ENCODE data around the gene ZNF101. TPM values are rescaled to one million over a fixed set of nuclear protein-coding genes. Genes with fewer than 3 reads are reported as not detected.

The ZNF101 gene
- 5.5 and 8.0 TPM in 2 replicates for total RNA-seq

DNA sequence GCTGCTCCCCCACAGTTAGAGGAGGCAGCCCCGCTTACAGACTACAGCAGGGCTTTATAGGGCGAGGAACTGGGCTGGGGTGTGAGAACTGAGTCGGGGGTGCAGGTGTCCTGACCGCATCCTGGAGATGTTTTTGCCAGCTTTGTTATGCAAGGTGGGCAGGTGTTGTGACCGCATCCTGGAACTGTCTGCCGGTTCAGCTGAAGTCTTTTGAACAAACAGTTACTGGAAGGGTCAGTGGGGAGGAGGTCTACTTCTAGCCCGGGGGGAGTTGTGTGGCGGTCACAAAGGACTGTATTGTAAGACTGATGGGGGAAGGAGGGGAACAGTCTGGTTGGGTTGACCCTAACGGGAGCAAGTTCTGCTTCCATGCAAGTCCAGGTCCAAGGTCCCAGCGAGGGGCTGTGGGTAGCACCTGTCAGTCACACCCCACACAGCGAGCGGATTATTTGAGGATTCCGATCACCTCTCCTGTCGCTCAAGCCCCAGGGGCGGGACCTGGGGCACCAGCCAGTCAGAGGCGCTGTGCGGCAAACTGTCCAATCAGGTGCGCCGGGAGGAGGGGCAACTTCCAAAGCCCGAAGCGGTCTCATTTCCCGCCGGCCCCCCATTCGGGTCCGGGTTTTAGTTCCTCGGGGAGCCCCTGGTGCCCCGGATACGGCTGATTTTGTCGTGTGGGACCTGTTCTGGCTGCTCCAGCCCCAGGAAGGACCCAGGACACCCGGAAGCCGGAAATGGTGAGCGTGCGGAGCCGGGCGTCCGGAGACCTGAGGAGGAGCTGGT is at the start of gene ZNF101:
Gene ZNF101 (plus strand): TSS at position 610 of the 783 bp plus-strand sequence. CDS start 125 bp downstream, at position 735.

DNA sequence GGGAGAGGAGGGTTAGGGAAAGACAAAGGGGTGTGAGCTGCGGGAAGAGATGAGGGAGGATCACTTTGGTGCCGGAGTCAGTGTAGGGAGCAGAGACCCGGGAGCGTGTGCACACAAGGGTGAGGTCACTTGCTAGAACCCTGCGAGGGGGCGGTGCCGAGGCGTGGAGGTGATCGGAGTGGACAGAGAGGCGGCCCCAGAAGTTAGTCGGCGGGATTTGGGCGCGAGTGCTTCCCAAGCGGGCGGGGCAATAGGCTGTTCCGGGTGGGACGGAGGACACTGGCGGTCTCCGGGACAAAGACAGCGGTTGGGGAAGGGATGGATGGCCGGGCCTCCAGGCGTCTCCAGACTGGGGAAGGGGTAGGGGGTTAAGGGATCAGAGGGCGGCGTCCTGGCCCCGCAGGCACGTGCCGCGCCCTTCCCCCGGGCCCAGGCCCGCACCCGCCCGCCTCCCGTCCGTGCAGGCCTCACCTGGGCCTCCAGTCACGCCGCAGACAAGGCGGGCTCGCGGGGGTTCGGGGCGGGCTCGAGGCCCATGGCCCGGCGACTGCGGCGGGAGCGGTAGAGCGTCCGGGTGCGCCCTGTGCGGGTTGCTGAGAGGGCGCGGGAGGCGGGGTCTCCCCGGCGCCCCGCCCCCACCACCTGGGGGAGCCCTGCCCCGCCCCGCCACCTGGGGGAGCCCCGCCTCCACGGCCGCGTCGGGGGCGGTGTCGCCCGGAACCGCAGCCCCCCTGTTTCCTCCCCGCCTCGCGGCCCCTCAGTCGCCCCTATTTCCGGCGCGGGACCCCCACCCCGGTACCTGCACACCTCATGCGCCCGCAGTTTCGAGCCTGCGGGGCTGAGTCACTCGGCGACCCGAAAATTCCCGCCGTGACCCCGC is 40.8 kb upstream of the ZNF101 start, which contains the start of gene LPAR2:
Gene LPAR2 (minus strand): TSS at position 600 of the 880 bp plus-strand sequence. CDS start 945 bp downstream, outside the sequence.

DNA sequence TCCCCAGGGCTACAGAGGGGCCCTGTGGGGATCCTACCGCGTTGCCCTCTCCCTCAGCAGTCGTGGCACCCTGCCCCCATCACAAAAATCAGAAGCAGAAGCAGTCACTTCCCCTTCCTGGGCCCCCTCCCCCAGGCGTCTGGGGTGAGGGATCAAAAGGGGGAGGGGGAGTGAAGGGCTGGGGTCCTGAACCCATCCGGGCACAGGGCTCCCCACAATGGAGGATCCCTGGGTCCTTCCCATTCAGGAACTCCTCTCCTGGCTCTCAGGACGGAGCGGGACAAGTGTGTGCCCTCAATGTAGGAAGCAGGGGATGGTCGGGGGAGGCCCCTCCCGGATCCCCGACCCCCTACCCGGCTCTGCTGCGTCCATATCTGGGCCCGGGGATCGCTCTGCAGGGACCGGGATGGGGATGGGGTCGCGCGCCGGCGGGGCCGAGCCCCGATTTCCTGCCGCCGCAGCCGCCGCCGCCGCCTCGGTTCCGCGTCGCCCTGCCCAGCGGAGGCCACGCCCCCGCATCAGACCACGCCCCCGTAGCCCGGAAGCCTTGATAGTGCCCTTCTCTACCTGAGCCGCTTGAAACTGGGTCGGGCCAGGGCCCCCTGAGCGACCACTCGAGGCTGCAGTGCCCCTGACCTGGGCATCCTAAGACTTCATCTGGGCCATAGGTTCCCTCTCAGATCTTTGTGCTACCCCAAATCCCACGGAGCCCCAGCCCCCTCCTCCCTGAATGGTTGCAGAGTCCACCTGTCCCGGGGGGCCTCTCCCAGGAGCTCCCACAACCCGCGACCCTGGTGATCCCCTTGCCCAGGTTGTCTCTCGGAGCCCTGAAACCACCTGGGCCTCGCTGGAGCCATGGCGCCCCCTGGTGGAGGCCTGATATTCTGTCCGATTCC is 25.2 kb upstream of the ZNF101 start, which contains the start of gene GMIP:
Gene GMIP (minus strand): TSS at position 500 of the 896 bp plus-strand sequence. CDS start 128 bp downstream, at position 372.

DNA sequence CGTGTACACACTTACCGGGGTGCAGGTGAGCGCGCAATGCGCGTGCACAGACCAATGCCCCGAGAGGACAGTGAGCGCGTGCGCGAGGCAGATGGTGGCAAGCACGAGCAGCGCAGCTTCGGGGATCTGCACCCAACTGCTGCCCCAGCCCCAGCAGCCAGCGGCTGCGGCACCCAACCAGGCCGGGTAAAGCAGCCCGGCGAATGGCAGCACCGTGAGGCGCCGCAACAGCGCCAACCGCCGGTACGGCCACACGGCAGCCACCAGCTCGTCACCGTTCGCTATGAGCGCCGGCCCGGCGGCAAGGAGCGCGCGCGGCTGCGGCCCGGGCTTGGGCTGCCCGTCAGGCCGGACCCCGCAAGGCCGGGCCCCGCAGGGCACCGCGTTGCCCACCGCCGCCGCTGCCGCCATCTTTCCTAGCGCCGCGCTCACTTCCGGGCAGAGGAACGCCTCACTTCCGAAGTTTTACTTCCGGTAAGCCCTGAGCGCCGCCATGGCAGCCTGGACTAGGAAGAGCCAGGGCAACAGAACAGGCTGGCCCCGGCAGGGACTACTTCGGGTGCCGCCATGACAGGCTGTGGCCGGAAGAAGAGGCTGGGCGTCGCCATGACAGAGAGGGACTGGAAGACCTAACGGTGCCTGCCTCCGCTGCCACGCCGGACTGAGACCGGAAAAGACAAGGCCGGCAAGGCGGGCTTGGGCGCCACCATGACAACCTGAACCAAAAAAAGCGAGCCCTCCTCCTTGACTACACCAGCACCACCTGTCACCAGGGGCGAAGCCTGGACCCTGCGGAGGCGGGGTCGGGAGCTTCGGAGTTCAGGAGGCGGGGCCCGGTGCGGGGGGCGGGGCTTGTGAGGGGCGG is 5.2 kb upstream of the ZNF101 start, which contains the start of gene ATP13A1:
Gene ATP13A1 (minus strand): TSS at position 421 of the 865 bp plus-strand sequence. CDS start 10 bp downstream, at position 411.

DNA sequence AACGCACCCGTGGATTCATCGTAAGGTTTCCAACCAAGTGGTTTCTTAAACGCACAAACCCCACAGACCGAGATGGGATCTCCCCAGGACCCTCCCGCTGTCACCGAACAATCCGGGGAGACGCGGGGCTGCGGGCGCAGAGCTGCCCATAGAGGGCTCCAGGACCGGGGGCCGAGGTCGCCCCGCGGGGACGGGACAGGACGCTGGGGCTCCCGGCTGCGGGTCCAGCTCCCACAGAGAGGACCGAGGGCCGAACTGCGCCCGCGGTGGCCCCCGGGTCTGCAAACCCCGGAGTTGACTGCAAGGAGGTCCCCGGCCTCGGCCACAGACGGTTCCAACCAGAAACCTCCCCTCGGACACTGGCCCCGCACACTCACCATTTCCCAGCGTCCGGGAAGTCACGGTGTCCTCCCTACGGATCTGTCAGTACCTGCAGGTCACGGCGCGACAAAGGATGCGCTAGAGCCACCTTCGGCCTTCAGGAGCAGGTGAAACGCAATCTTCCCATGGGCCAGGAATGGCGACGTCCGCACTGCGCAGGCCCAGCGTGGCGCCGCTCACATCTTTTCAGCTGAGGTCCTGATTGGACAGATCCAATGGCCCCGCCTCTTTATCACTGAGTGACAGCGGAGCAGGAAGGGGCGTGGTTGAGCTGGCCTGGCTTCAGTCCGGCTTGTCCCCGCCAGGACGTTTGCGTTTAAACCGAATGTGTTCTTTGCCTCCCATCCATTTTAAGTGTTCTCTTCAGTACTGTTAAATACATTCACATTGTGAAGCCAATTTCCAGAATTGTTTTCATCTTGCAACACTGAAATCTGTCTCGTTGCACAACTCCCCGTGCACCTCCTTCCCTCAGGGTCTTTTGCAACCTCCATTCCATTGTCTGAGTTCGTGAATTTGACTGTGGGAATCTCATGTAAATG is 64.2 kb downstream of the ZNF101 start, which contains the start of gene ZNF14:
Gene ZNF14 (minus strand): TSS at position 534 of the 923 bp plus-strand sequence. CDS start 154 bp downstream, at position 380.

Other genes starting within 250 kb of the ZNF101 start
- 2.0 and 3.5 TPM in 2 replicates for gene TSSK6, start 153.3 kb upstream of the ZNF101 start, total RNA-seq
- 110 and 181 TPM in 2 replicates for gene NDUFA13, start 152.6 kb upstream of the ZNF101 start, total RNA-seq
- 1.00 and 1.2 TPM in 2 replicates for gene YJEFN3, start 139.9 kb upstream of the ZNF101 start, total RNA-seq
- 0.11 and 0.62 TPM in 2 replicates for gene CILP2, start 130.6 kb upstream of the ZNF101 start, total RNA-seq
- 1.9 and 2.8 TPM in 2 replicates for gene PBX4, start 50.2 kb upstream of the ZNF101 start, total RNA-seq
- 0.66 and 0.87 TPM in 2 replicates for gene LPAR2, start 40.6 kb upstream of the ZNF101 start, total RNA-seq
- gene GMIP, start 25.2 kb upstream of the ZNF101 start, total RNA-seq, result 3.1 and 5.7 TPM in 2 replicates
- gene ATP13A1, start 5.2 kb upstream of the ZNF101 start, total RNA-seq, result 110 and 138 TPM in 2 replicates
- gene ZNF14, start 64.3 kb downstream of the ZNF101 start, total RNA-seq, result 5.2 and 8.4 TPM in 2 replicates
- 7.1 and 12.7 TPM in 2 replicates for gene ZNF506, start 152.9 kb downstream of the ZNF101 start, total RNA-seq
- 1.9 and 2.1 TPM in 2 replicates for gene ZNF253, start 197.0 kb downstream of the ZNF101 start, total RNA-seq
- gene ZNF93, start 232.1 kb downstream of the ZNF101 start, total RNA-seq, result 4.9 and 9.3 TPM in 2 replicates

All from uterine smooth muscle cell (primary cell).